Sigmoid colon (tissue), 4 donors: ENCODE results near the gene NACAD.

Source experiments
- EP300 ChIP-seq, 4 donors: sonication (generic); formaldehyde crosslinking; IDR thresholded peaks; one replicate each; pipeline ENCODE4 v1.6.1; 2017; ENCODE audit warnings: antibody characterized with exemption in 4 of 4
- POLR2A ChIP-seq, 2 donors: fragments of 450-650 bp; IDR thresholded peaks; one replicate each; pipeline ENCODE4 v1.6.1; 2016; ENCODE audit warnings: antibody characterized with exemption in 2 of 2, mild to moderate bottlenecking in 2 of 2, moderate library complexity in 2 of 2
- POLR2AphosphoS5 ChIP-seq, 4 donors: sonication (generic); formaldehyde crosslinking; IDR thresholded peaks; one replicate each; pipeline ENCODE4 v1.6.1; 2017; ENCODE audit warnings: antibody characterized with exemption in 4 of 4
- TF ChIP-seq, protein P1 (sequence below), 4 experiments: fragments of 450-650 bp in 3 of 4; fragments of 200-600 bp in 1 of 4; IDR thresholded peaks; one replicate each; pipeline ENCODE4 v1.5.1; 2016 to 2019; ENCODE audit warnings: antibody characterized with exemption in 4 of 4, mild to moderate bottlenecking in 3 of 4, moderate library complexity in 2 of 4

DNA sequence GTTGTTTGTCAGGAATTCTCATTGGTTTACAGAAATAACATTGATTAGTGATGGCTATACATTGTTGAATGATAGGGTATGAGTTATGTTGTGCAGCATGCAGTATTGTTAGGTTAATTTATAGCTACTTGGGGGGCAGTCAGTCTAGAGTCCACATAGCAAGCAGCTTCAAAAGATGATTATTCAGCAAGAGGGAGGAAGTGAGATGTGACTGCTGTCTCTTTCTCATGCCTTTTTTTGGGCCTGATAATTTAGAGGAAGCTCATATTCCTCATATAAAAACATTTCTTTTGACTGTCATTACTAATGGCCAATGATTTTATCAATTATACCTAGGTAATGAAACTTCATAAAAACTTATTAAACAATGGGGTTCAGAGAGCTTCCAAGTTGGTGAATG is 26.2 kb upstream of the NACAD start:
- TF ChIP-seq, protein P1, sequence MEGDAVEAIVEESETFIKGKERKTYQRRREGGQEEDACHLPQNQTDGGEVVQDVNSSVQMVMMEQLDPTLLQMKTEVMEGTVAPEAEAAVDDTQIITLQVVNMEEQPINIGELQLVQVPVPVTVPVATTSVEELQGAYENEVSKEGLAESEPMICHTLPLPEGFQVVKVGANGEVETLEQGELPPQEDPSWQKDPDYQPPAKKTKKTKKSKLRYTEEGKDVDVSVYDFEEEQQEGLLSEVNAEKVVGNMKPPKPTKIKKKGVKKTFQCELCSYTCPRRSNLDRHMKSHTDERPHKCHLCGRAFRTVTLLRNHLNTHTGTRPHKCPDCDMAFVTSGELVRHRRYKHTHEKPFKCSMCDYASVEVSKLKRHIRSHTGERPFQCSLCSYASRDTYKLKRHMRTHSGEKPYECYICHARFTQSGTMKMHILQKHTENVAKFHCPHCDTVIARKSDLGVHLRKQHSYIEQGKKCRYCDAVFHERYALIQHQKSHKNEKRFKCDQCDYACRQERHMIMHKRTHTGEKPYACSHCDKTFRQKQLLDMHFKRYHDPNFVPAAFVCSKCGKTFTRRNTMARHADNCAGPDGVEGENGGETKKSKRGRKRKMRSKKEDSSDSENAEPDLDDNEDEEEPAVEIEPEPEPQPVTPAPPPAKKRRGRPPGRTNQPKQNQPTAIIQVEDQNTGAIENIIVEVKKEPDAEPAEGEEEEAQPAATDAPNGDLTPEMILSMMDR (IDR thresholded peaks at IDR 0.05): no peak
- no peak for TF ChIP-seq EP300 (IDR thresholded peaks at IDR 0.05)
- no peak for TF ChIP-seq POLR2A (IDR thresholded peaks at IDR 0.05)
- no peak for TF ChIP-seq POLR2AphosphoS5 (IDR thresholded peaks at IDR 0.05)
